ENCODE measurements around the gene TTLL11.

DNA sequence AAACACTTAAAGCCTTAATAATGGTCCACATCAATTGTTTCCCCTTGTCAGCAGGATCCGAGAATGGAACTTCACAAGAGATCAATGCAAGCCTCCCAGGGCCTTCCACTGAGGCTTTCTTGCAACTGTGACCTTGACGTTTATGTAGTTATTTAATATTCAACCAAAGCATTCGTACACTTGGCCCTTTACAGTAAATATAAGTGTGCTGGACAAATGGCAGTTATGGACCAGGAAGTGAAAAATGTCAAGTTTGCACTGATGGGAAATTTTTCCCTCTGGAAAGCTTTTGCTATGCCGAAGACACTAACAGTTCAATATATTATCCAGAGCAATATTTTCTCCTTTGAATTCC is 101.8 kb downstream of the TTLL11 start:
- TF ChIP-seq EP300 (IDR thresholded peaks at IDR 0.05; ENCODE audit: low read depth), result no peak
- TF ChIP-seq, protein P1, sequence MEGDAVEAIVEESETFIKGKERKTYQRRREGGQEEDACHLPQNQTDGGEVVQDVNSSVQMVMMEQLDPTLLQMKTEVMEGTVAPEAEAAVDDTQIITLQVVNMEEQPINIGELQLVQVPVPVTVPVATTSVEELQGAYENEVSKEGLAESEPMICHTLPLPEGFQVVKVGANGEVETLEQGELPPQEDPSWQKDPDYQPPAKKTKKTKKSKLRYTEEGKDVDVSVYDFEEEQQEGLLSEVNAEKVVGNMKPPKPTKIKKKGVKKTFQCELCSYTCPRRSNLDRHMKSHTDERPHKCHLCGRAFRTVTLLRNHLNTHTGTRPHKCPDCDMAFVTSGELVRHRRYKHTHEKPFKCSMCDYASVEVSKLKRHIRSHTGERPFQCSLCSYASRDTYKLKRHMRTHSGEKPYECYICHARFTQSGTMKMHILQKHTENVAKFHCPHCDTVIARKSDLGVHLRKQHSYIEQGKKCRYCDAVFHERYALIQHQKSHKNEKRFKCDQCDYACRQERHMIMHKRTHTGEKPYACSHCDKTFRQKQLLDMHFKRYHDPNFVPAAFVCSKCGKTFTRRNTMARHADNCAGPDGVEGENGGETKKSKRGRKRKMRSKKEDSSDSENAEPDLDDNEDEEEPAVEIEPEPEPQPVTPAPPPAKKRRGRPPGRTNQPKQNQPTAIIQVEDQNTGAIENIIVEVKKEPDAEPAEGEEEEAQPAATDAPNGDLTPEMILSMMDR (IDR thresholded peaks at IDR 0.05), result no peak
- TF ChIP-seq POLR2A (IDR thresholded peaks at IDR 0.05), result no peak
- no peak for TF ChIP-seq POLR2AphosphoS5 (IDR thresholded peaks at IDR 0.05)

Data from transverse colon (tissue), 4 donors.